IMR-90 (cell line): ENCODE measurements around the gene GOLPH3L.

Experiments
- BHLHE40 ChIP-seq: fragments of 150-350 bp; IDR thresholded peaks from 2 replicates; pipeline ENCODE4 v1.6.1; 2016; ENCODE audit warnings: mild to moderate bottlenecking, low read depth, low read length
- CEBPB ChIP-seq: IDR thresholded peaks from 2 replicates; pipeline ENCODE4 v1.6.1; 2012; ENCODE audit warnings: low read depth, low read length, improper control_type of control experiment
- CHD1 ChIP-seq: IDR thresholded peaks from 2 replicates; pipeline ENCODE4 v1.6.1; 2012; ENCODE audit warnings: low read depth, low read length, improper control_type of control experiment
- FOS ChIP-seq: fragments of 150-350 bp; IDR thresholded peaks from 2 replicates; pipeline ENCODE4 v1.6.1; 2016; ENCODE audit warnings: low read depth, low read length
- MXI1 ChIP-seq: IDR thresholded peaks from 2 replicates; pipeline ENCODE4 v1.6.1; 2012; ENCODE audit warnings: low read depth, mild to moderate bottlenecking, low read length, moderate library complexity, borderline replicate concordance
- NFE2L2 ChIP-seq: fragments of 150-350 bp; IDR thresholded peaks from 2 replicates; pipeline ENCODE4 v1.6.1; 2016; ENCODE audit warnings: low read depth, mild to moderate bottlenecking, low read length
- POLR2A ChIP-seq: IDR thresholded peaks from 2 replicates; pipeline ENCODE4 v1.6.1; 2012; ENCODE audit warnings: mild to moderate bottlenecking, low read depth, low read length
- RAD21 ChIP-seq: IDR thresholded peaks from 2 replicates; pipeline ENCODE4 v1.6.1; 2012; ENCODE audit warnings: low read length, improper control_type of control experiment
- SMC3 ChIP-seq: fragments of 150-350 bp; IDR thresholded peaks from 2 replicates; pipeline ENCODE4 v1.6.1; 2016; ENCODE audit warnings: low read depth, mild to moderate bottlenecking, antibody characterized with exemption, low read length, moderate library complexity
- TF ChIP-seq, protein P1 (sequence below): conservative IDR thresholded peaks from 2 replicates; pipeline ENCODE4 v1.5.1; 2012; ENCODE audit warnings: mild to moderate bottlenecking, low read depth, low read length, improper control_type of control experiment
- TF ChIP-seq, protein P2 (sequence below): fragments of 150-350 bp; IDR thresholded peaks from 2 replicates; pipeline ENCODE4 v1.6.1; 2016; ENCODE audit warnings: low read depth, mild to moderate bottlenecking, low read length, moderate library complexity, borderline replicate concordance
- TF ChIP-seq, protein P3 (sequence below): fragments of 150-350 bp; IDR thresholded peaks from 2 replicates; pipeline ENCODE4 v1.6.1; 2017; ENCODE audit warnings: mild to moderate bottlenecking, antibody characterized with exemption, low read length, low read depth

DNA sequence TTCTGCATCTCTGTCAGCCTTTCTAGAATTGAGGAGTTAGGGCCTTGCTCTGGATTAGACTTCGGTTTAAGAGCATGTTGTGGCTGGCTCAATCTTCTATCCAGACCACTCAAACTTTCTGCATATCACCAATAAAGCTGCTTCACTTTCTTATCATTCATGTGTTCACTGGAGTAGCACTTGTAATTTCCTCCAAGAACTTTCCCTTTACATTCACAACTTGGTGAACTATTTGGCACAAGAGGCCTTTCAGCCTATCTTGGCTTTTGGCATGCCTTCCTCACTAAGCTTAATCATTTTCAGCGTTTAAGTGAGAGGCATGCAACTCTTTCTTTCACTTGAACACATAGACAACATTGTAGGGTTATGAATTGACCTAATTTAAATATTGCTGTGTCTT, 27.4 kb upstream of the GOLPH3L start:
- TF ChIP-seq MXI1 (no peak), RAD21 (no peak), POLR2A (no peak), SMC3 (no peak), FOS (no peak), CEBPB (no peak), BHLHE40 (no peak), CHD1 (no peak), NFE2L2 (no peak)
- TF ChIP-seq, protein P1, sequence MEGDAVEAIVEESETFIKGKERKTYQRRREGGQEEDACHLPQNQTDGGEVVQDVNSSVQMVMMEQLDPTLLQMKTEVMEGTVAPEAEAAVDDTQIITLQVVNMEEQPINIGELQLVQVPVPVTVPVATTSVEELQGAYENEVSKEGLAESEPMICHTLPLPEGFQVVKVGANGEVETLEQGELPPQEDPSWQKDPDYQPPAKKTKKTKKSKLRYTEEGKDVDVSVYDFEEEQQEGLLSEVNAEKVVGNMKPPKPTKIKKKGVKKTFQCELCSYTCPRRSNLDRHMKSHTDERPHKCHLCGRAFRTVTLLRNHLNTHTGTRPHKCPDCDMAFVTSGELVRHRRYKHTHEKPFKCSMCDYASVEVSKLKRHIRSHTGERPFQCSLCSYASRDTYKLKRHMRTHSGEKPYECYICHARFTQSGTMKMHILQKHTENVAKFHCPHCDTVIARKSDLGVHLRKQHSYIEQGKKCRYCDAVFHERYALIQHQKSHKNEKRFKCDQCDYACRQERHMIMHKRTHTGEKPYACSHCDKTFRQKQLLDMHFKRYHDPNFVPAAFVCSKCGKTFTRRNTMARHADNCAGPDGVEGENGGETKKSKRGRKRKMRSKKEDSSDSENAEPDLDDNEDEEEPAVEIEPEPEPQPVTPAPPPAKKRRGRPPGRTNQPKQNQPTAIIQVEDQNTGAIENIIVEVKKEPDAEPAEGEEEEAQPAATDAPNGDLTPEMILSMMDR = no peak
- TF ChIP-seq, protein P2, sequence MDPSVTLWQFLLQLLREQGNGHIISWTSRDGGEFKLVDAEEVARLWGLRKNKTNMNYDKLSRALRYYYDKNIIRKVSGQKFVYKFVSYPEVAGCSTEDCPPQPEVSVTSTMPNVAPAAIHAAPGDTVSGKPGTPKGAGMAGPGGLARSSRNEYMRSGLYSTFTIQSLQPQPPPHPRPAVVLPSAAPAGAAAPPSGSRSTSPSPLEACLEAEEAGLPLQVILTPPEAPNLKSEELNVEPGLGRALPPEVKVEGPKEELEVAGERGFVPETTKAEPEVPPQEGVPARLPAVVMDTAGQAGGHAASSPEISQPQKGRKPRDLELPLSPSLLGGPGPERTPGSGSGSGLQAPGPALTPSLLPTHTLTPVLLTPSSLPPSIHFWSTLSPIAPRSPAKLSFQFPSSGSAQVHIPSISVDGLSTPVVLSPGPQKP = no peak
- TF ChIP-seq, protein P3, sequence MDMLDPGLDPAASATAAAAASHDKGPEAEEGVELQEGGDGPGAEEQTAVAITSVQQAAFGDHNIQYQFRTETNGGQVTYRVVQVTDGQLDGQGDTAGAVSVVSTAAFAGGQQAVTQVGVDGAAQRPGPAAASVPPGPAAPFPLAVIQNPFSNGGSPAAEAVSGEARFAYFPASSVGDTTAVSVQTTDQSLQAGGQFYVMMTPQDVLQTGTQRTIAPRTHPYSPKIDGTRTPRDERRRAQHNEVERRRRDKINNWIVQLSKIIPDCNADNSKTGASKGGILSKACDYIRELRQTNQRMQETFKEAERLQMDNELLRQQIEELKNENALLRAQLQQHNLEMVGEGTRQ = no peak
